HCT116 (cell line): ENCODE results near the gene RFXANK. TPM values are rescaled to one million over a fixed set of nuclear protein-coding genes. Genes with fewer than 3 reads are reported as not detected.

Source experiments
- ATAC-seq: fragments of 200-7000 bp; cut with Tn5 transposase; 2 replicates; pipeline ENCODE4 v1.9.1; 2020; ENCODE audit warnings: mild to moderate bottlenecking, moderate library complexity
- BruUV-seq: library from RNA; stranded (reverse); fragments of 400-500 nt; replicated peaks from 2 replicates; lab custom pipeline; 2021; lab: Mats Ljungman, UMichigan
- CTCF ChIA-PET: fragments of 300-600 bp; sonication (Branson Sonifier 250); formaldehyde crosslinking; loops from one replicate; lab custom pipeline; 2021; ENCODE audit warnings: antibody characterized with exemption; lab: Charles Lee
- POLR2A ChIA-PET: fragments of 300-600, 350-600 bp; sonication (Branson Sonifier 250); formaldehyde crosslinking; loops from one replicate; lab custom pipeline; 2021; ENCODE audit warnings: antibody characterized with exemption; lab: Charles Lee
- RAD21 ChIA-PET, 2 experiments: fragments of 300-600 bp; sonication (Branson Sonifier 250); formaldehyde crosslinking; loops; one replicate each; lab custom pipeline; 2023; ENCODE audit warnings: low total read pairs in 2 of 2; ENCODE audit not compliant: uncharacterized antibody in 2 of 2, unreplicated experiment in 2 of 2, low non-redundant PET in 1 of 2; lab: Charles Lee
- DNase-seq: peaks from one replicate; pipeline ENCODE4 v3.0.0-alpha.2; 2010; ENCODE audit warnings: low read depth, low spot score
- H2AFZ ChIP-seq: fragments of 200-600 bp; shearing (Covaris generic), sonication (generic); 2 replicates; pipeline ENCODE4 v1.6.1; 2017; ENCODE audit warnings: low read depth, mixed run types, mixed read lengths, antibody characterized with exemption, low read length; ENCODE audit not compliant: poor library complexity, severe bottlenecking
- H3K27ac ChIP-seq: 2 replicates; pipeline ENCODE4 v1.5.1; 2012; ENCODE audit warnings: low read depth, low read length
- H3K27me3 ChIP-seq: fragments of 200-600 bp; sonication (generic); 2 replicates; pipeline ENCODE4 v1.6.1; 2016; ENCODE audit warnings: mixed run types, low read length, mixed read lengths; ENCODE audit not compliant: insufficient read depth
- H3K36me3 ChIP-seq, 2 experiments: fragments of 200-500 bp in 1 of 2; fragments of 200-600 bp in 1 of 2; sonication (Bioruptor generic) in 1 of 2; sonication (generic) in 1 of 2; 2 replicates each; pipeline versions ENCODE4 v1.5.1 to v1.6.1; 2014 to 2016; ENCODE audit warnings: low read length in 2 of 2, inconsistent platforms in 1 of 2, mixed read lengths in 1 of 2, mixed run types in 1 of 2; ENCODE audit not compliant: insufficient read depth in 2 of 2, control insufficient read depth in 1 of 2
- H3K4me1 ChIP-seq, 2 experiments: fragments of 200-600 bp in 1 of 2; sonication (generic) in 1 of 2; 2 replicates each; pipeline versions ENCODE4 v1.5.1 to v1.6.1; 2012 to 2017; ENCODE audit warnings: low read length in 2 of 2, inconsistent platforms in 1 of 2, mild to moderate bottlenecking in 1 of 2, mixed read lengths in 1 of 2, mixed run types in 1 of 2, moderate library complexity in 1 of 2; ENCODE audit not compliant: insufficient read depth in 2 of 2, control insufficient read depth in 1 of 2
- H3K4me2 ChIP-seq: fragments of 200-600 bp; sonication (generic); 2 replicates; pipeline ENCODE4 v1.6.1; 2017; ENCODE audit warnings: mixed run types, low read length, mixed read lengths
- H3K4me3 ChIP-seq, 2 experiments: fragments of 200-600 bp in 1 of 2; sonication (generic) in 1 of 2; replicated peaks in 1 of 2; 2 replicates each; pipeline ENCODE4 v1.5.1; 2011 to 2016; ENCODE audit warnings: low read length in 2 of 2, control low read depth in 1 of 2, low read depth in 1 of 2, mild to moderate bottlenecking in 1 of 2, mixed read lengths in 1 of 2, mixed run types in 1 of 2
- H3K79me2 ChIP-seq: fragments of 200-600 bp; sonication (generic); 2 replicates; pipeline ENCODE4 v1.6.1; 2017; ENCODE audit warnings: mild to moderate bottlenecking, mixed run types, low read length, moderate library complexity, mixed read lengths; ENCODE audit not compliant: insufficient read depth
- H3K9ac ChIP-seq: fragments of 200-600 bp; sonication (generic); 2 replicates; pipeline ENCODE4 v1.6.1; 2016; ENCODE audit warnings: low read length, mixed read lengths
- H3K9me2 ChIP-seq: fragments of 200-600 bp; sonication (generic), shearing (Covaris generic); 2 replicates; pipeline ENCODE4 v1.6.1; 2017; ENCODE audit warnings: mixed run types, mild to moderate bottlenecking, moderate library complexity; ENCODE audit not compliant: insufficient read depth
- H3K9me3 ChIP-seq, 2 experiments: fragments of 200-500 bp in 1 of 2; fragments of 200-600 bp in 1 of 2; sonication (Bioruptor generic) in 1 of 2; sonication (generic) in 1 of 2; 2 replicates each; pipeline ENCODE4 v1.6.1; 2014 to 2017; ENCODE audit warnings: low read length in 2 of 2, mixed read lengths in 2 of 2, inconsistent platforms in 1 of 2, low read depth in 1 of 2, mild to moderate bottlenecking in 1 of 2, mixed run types in 1 of 2, moderate library complexity in 1 of 2; ENCODE audit not compliant: control insufficient read depth in 1 of 2, insufficient read depth in 1 of 2
- H4K20me1 ChIP-seq: fragments of 200-600 bp; sonication (generic), shearing (Covaris generic); 2 replicates; pipeline ENCODE4 v1.6.1; 2017; ENCODE audit warnings: mixed run types, mild to moderate bottlenecking, moderate library complexity; ENCODE audit not compliant: insufficient read depth
- CBX3 ChIP-seq: IDR thresholded peaks from 2 replicates; pipeline ENCODE4 v1.6.1; 2012; ENCODE audit warnings: low read depth
- EGR1 ChIP-seq: IDR thresholded peaks from 2 replicates; pipeline ENCODE4 v1.6.1; 2012; ENCODE audit warnings: low read depth
- MAX ChIP-seq: IDR thresholded peaks from 2 replicates; pipeline ENCODE4 v1.6.1; 2012
- POLR2AphosphoS5 ChIP-seq: IDR thresholded peaks from 2 replicates; pipeline ENCODE4 v1.6.1; 2011; ENCODE audit warnings: mild to moderate bottlenecking, low read depth, low read length, moderate library complexity
- SIN3A ChIP-seq: IDR thresholded peaks from 2 replicates; pipeline ENCODE4 v1.6.1; 2012; ENCODE audit warnings: low read depth
- SP1 ChIP-seq: IDR thresholded peaks from 2 replicates; pipeline ENCODE4 v1.6.1; 2012; ENCODE audit warnings: low read depth
- SRF ChIP-seq: IDR thresholded peaks from 2 replicates; pipeline ENCODE4 v1.6.1; 2012; ENCODE audit warnings: low read depth
- YY1 ChIP-seq: IDR thresholded peaks from 2 replicates; pipeline ENCODE4 v1.6.1; 2011; ENCODE audit warnings: low read length, low read depth, moderate library complexity, mild to moderate bottlenecking; ENCODE audit not compliant: insufficient replicate concordance; ENCODE audit errors: extremely low read depth
- ZFX ChIP-seq: fragments of 450-650 bp; IDR thresholded peaks from 2 replicates; pipeline ENCODE4 v1.6.1; 2017
- intact Hi-C: fragments of 100-400 bp; cut with micrococcal nuclease; formaldehyde crosslinking; loops from 2 replicates; pipeline ENCODE4 v1.10.0; 2022
- total RNA-seq: library from RNA; stranded (reverse); gene quantifications from one replicate; pipeline ENCODE4 v1.2.1, GENCODE V29; 2021; ENCODE audit not compliant: unreplicated experiment

Gene RFXANK
- total RNA-seq, 1 experiment from 2014 or later: 78.9 TPM

- peak; percentile 93 for DNase-seq
- TF ChIP-seq POLR2AphosphoS5 (peak; percentile 67), ZFX (peak; percentile 56; the same call in 1 of the 2 replicates), CBX3 (no peak), MAX (peak; percentile 84), SIN3A (peak; percentile 36; the same call in 1 of the 2 replicates), EGR1 (0 out of 2 replicates have a peak, but pooled peaks have one; percentile 47), SRF (no peak), SP1 (peak; percentile 63), YY1 (no peak)
- TSS peak; percentile 90 for BruUV-seq
- H3K27me3 ChIP-seq: no peaks in the 10 kb centered on the region
- peak within 1 kb of the TSS; percentile 97 for H3K9ac ChIP-seq
- no peaks in the 10 kb centered on the region for H3K9me2 ChIP-seq
- peak within 1 kb of the TSS; percentile 96 for H3K4me2 ChIP-seq
- no peaks in the 10 kb centered on the region for H4K20me1 ChIP-seq
- H3K4me3 ChIP-seq: peak within 1 kb of the TSS; percentile 78 to 96
- ATAC-seq: peak; percentile 89
- ChIA-PET POLR2A (interaction anchor here (0.7 to 1.6 kb wide), 4 partner anchors 10 to 28 kb away, joined by 3 to 15 read pairs (median 4); partner anchors contain the start of genes BORCS8 and RFXANK), CTCF (interaction anchor here (0.8 kb wide), 1 partner anchor 22 kb away, joined by 5 read pairs; no protein-coding TSS in a partner anchor), RAD21 (no interaction called here)
- peak within 1 kb of the TSS; percentile 75 for H3K27ac ChIP-seq
- no peak within 1 kb of the TSS for H2AFZ ChIP-seq
- H3K79me2 ChIP-seq: peaks cover 22% of the 10 kb centered on the region
- H3K4me1 ChIP-seq: peaks cover 10 to 36% of the 10 kb centered on the region in 2 experiments; a peak in 3 of 4 replicates
- intact Hi-C loops: loop anchor here (1.0 kb wide), 1 partner anchor 11 kb away; the partner anchor contains the start of genes BORCS8 and RFXANK
- no peaks in the 10 kb centered on the region for H3K9me3 ChIP-seq
- H3K36me3 ChIP-seq: peaks cover 6 to 8% of the 10 kb centered on the region in 2 experiments; a peak in 2 of 4 replicates
Observed at GRCh38 chr19:19203012-19203856, 11.2 kb downstream of the RFXANK start, which contains the start of gene NR2C2AP. TSS of gene NR2C2AP (minus strand) at chr19:19203414. CDS start at chr19:19203060, 354 bp downstream.
